Left ventricle myocardium superior (tissue), 1 donor: ENCODE measurements around the gene MMP28. TPM values are rescaled to one million over a fixed set of nuclear protein-coding genes. Genes with fewer than 3 reads are reported as not detected.

Source experiments
- ATAC-seq: fragments of 200-7000 bp; cut with Tn5 transposase; one replicate; pipeline ENCODE4 v1.9.1; 2020; ENCODE audit warnings: mild to moderate bottlenecking, moderate library complexity
- DNase-seq: peaks from one replicate; pipeline ENCODE4 v3.0.0-alpha.2; 2020
- intact Hi-C: fragments of 100-400 bp; cut with micrococcal nuclease; formaldehyde crosslinking; loops from one replicate; pipeline ENCODE4 v1.11.0; 2022
- total RNA-seq: library from RNA; stranded (reverse); fragmentation: NEBNext Ultra II Directional; extraction: Animal tissue kit (Norgen Biotek cat#: 25700); gene quantifications from one replicate; pipeline ENCODE4 v1.2.1, GENCODE V29; 2021
- donor health status: DM: no; HTN: yes; CAD: no; lungs with severe emphysema.

Gene MMP28
- total RNA-seq, 1 donor from 2014 or later, result 1.5 TPM

GRCh38 chr17:35749560-35750412, 45.7 kb downstream of the MMP28 start:
- ATAC-seq (no peak), DNase-seq (no peak)
- intact Hi-C loops, result loop anchor here (10.0 kb wide), 1 partner anchor 85 kb away; no protein-coding TSS in a partner anchor

GRCh38 chr17:35748979-35749378, 46.5 kb downstream of the MMP28 start:
- intact Hi-C loops, result loop anchor here (10.0 kb wide), 1 partner anchor 84 kb away; no protein-coding TSS in a partner anchor
- ATAC-seq (no peak), DNase-seq (no peak)

- ATAC-seq, result peak; percentile 65
- peak; percentile 55 for DNase-seq
- intact Hi-C loops, result loop anchor here (10.0 kb wide), 1 partner anchor 84 kb away; no protein-coding TSS in a partner anchor
These were observed 47.0 kb downstream of the MMP28 start for GRCh38 chr17:35748341-35748841.

GRCh38 chr17:35747540-35748017, 47.9 kb downstream of the MMP28 start:
- DNase-seq (peak; percentile 79), ATAC-seq (peak; percentile 88)
- intact Hi-C loops, result loop anchor here (10.0 kb wide), 1 partner anchor 83 kb away; no protein-coding TSS in a partner anchor

DNA sequence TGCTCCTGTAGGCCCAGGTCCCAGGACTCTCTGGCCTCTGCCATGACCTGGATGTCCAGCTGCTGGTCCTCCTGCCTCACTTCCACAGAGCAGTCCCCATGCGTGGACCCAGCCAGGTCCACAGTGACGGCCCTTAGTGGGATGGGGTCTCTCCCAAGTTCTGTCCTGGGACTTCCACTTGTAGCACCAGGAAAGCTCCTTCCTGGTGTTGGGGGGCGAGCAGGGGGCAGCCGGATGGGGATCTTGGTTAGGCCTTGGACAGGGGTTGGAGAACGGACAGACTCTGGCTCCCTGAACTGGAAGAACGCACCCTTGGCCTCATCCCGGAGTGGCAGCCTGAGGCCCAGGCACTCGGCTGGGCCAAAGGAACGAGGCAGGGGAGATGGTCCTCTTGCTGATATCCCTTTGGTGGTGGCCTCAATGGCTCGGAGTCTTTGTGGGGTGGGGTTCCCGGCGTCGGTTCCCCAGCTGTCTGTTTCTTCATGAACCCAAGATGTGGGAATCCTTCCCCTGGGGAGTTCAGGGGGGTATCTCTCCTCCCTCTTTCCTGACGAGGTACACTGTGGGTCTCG, 49.6 kb downstream of the MMP28 start:
- intact Hi-C loops, result loop anchor here (10.0 kb wide), 1 partner anchor 81 kb away; no protein-coding TSS in a partner anchor
- DNase-seq (no peak), ATAC-seq (no peak)

DNA sequence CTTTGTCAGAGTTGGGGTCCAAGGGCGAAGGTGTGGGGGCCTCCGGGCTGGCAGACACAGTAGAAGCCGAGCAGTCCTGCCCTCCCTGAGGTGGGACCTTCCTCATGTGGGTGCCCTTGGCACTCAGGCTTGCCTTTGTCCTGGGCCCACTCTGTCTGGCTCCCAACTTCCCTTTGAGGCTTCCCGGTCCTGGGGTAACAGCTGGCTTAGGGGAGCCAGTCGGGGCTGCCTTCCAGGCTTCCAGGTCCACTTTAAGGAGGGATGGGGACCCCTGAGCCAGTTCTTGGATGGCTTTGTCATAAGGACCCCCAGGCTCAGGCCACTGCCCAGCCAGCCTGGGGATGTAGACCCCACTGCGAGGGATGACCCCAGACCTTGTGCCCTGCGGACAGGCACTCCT, 50.2 kb downstream of the MMP28 start:
- intact Hi-C loops, result loop anchor here (10.0 kb wide), 1 partner anchor 80 kb away; no protein-coding TSS in a partner anchor
- no peak for DNase-seq
- ATAC-seq, result no peak

GRCh38 chr17:35744830-35745229, 50.6 kb downstream of the MMP28 start:
- ATAC-seq (no peak), DNase-seq (no peak)
- intact Hi-C loops, result loop anchor here (10.0 kb wide), 1 partner anchor 80 kb away; no protein-coding TSS in a partner anchor

- intact Hi-C loops, result loop anchor here (10.0 kb wide), 1 partner anchor 79 kb away; no protein-coding TSS in a partner anchor
- DNase-seq (peak; percentile 55), ATAC-seq (no peak)
These were observed 51.7 kb downstream of the MMP28 start for GRCh38 chr17:35743626-35744328.

DNA sequence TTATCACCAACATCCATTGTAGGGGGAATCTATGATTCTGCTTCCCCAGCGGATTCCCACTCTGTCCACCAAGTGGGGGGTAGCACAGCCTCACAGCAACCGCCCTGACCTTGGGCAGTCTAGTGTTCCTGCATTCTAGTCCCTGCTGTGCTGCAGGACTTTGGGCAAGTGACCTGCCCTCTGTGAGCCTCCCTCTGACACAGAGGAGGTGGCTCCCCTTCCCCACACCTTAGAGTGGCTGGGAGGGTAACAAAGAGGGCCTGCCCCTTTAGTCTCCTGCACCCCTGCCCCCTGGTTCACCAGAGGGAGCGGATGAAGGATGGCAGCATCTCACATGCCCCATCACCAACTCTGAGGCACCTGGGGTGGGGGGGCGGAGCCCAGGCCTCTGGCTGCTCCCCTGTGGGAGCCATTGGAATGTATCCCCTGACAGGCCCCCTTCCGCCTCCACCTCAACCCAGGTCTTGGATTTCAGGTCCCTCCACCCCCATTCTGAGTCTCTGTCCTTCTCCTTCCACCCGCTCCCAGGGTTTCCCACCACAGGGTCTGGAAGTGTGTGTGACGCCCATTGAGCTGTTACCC, 52.5 kb downstream of the MMP28 start:
- no peak for DNase-seq
- no peak for ATAC-seq
- intact Hi-C loops, result loop anchor here (10.0 kb wide), 1 partner anchor 78 kb away; no protein-coding TSS in a partner anchor

DNA sequence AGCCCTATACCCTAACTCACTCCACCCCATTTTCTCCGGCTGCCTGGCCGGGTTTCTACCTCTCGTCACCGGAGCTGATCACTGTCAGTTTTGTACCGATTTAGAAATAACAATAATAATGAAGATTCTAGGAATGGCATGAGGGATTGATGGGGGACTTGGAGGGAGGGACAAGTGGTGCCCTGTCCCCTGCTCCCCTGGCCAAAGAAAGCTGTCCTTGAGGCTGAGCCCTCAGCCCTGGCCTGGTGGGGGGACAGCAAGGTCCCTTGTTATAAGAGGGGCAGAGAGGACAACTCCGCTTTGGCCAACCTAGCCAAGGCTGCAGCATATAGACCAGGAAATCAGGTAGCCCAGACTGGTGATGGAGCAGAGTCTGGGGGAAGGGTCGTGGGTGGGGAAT, 52.9 kb downstream of the MMP28 start:
- intact Hi-C loops, result loop anchor here (10.0 kb wide), 1 partner anchor 78 kb away; no protein-coding TSS in a partner anchor
- DNase-seq, result no peak
- ATAC-seq, result no peak

DNA sequence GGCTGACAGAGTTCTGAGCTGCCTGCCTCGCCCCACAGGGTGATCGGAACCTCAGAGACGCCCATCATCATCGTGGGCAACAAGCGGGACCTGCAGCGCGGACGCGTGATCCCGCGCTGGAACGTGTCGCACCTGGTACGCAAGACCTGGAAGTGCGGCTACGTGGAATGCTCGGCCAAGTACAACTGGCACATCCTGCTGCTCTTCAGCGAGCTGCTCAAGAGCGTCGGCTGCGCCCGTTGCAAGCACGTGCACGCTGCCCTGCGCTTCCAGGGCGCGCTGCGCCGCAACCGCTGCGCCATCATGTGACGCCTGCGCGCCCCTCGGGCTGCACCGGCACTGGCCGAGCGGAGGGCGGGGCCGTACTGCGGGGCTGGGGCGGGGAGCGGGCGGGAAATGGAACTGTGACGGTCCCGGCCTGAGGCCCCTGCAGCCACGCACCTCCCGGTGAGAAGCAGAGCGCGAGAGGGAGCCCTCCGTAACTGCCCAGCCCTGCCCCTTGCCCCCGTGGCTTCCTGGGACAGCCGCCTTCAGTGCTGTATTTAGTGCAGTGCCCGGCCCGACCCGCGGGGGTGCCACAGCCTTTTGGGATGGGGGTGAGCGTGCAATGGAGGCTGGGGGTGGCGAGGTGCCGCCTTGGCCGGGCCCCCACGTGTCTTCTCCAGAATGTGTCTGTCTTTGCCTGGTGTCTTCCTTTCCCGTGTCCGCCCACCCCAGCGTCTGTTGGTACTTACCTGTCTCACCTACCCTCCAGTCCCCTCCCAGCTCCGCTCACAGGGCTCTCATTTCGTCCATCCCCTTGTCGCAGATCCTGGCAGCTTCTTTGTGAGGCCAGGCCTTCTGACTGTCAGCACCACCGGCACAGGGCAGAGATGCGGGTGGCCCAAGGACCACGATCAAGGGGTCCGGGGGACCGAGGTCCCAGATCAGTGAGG, 54.2 kb downstream of the MMP28 start:
- DNase-seq (no peak), ATAC-seq (peak; percentile 64)
- intact Hi-C loops, result loop anchor here (10.0 kb wide), 1 partner anchor 76 kb away; no protein-coding TSS in a partner anchor

DNA sequence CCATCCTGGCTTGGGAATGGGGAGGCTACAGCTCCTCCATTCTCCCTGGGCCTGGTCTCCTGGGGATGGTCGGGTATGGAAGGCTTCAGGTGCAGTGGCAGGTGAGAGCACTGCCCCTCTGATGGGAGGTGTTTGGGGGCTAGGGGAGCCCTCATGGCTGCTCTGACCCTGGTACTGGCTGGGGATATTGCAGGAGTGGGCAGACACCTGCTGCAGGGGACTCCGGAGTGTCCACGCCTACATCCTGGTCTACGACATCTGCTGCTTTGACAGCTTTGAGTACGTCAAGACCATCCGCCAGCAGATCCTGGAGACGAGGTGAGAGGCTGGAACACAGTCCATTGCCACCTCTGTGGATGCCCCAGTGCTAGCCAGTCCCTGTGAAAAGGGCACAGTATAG, 55.2 kb downstream of the MMP28 start:
- no peak for ATAC-seq
- DNase-seq, result no peak
- intact Hi-C loops, result loop anchor here (10.0 kb wide), 1 partner anchor 75 kb away; no protein-coding TSS in a partner anchor

- intact Hi-C loops, result no loop called here
- DNase-seq (no peak), ATAC-seq (no peak)
These were observed 56.8 kb downstream of the MMP28 start for GRCh38 chr17:35738519-35739133.

DNA sequence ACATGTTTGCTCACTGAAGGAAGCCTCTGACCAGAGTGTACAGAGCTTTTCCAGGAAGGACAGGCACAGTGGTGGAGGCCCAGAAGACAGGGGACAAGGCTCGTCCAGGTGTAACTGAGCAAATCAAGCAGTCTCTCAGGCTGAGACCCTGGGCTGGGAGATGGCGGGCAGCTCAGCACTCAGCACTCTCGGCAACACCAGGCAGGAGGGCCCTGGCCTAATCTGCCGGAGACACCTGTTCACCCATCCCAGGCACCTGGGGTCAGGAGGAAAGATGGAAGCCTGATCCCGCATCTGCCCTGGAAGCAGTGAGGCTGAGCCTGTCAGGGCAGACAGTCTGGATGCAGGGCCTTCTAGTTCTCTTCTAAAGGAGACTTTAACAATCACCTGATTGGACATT, 59.2 kb downstream of the MMP28 start:
- ATAC-seq, result no peak
- no peak for DNase-seq
- intact Hi-C loops, result no loop called here

GRCh38 chr17:35735036-35735805, 60.2 kb downstream of the MMP28 start:
- intact Hi-C loops, result no loop called here
- ATAC-seq (peak; percentile 9), DNase-seq (no peak)

DNA sequence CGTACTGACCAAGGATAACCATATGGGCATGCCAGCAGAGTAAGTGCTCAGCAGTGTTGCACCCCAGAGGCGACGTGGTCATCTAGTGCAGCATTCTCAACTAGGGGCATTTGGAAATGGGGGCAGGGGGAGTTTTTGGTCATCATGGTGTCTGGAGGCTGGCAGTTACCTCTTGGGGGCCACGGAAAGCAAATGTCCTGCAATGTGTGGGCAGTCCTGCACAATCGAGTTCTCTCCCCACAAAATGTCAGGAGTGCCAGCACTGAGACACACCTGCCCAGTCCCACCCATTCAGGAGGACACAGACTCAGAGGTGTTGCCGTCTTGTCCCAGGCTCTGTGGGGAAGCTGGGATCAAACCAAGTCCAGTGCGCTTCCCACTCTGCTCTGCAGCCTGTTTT, 61.0 kb downstream of the MMP28 start:
- ATAC-seq, result no peak
- intact Hi-C loops, result no loop called here
- DNase-seq, result no peak
